Measurements from ENCODE around the gene YIF1A. TPM values are rescaled to one million over a fixed set of nuclear protein-coding genes. Genes with fewer than 3 reads are reported as not detected.

Gene YIF1A
- total and polyA plus RNA-seq, 2 of the 4 experiments (the other 2 are of a cell fraction): 128 to 207 TPM

- TF ChIP-seq CHD1 (IDR thresholded peaks at IDR 0.05; ENCODE audit: low read depth, low read length): no peak
- no peak for TF ChIP-seq CTCF (conservative IDR thresholded peaks at IDR 0.05; ENCODE audit: low read depth, low read length)
- TF ChIP-seq RCOR1 (IDR thresholded peaks at IDR 0.05; ENCODE audit: insufficient replicate concordance, low read length): no peak
- TF ChIP-seq MAFK (IDR thresholded peaks at IDR 0.05; ENCODE audit: low read depth, low read length): no peak
- no peak for TF ChIP-seq SMC3 (IDR thresholded peaks at IDR 0.05; ENCODE audit: low read depth, low read length)
- TF ChIP-seq BHLHE40 (IDR thresholded peaks at IDR 0.05; ENCODE audit: low read depth, low read length): no peak
- TF ChIP-seq RAD21 (IDR thresholded peaks at IDR 0.05; ENCODE audit: low read length): no peak
- no peak for TF ChIP-seq ELK1 (IDR thresholded peaks at IDR 0.05; ENCODE audit: borderline replicate concordance, low read depth, low read length)
- Histone ChIP-seq H3K9me3 (ENCODE audit: control insufficient read depth, insufficient read depth, low read length) (no peaks in the 10 kb centered on the region), H3K27me3 (ENCODE audit: control insufficient read depth, insufficient read depth, low read length) (no peaks in the 10 kb centered on the region), H3K56ac (ENCODE audit: extremely low read depth, insufficient read depth, low read length) (no peak overlapping the region), H3K23ac (ENCODE audit: low read depth, low read length) (no peak overlapping the region), H3K4me1 (ENCODE audit: control insufficient read depth, insufficient read depth, low read length) (peaks cover 9% of the 10 kb centered on the region), H2AK9ac (replicated peaks; ENCODE audit: low read depth, low read length, poor library complexity) (no peak overlapping the region), H3K4me2 (ENCODE audit: low read depth, low read length) (no peak overlapping the region), H3K79me1 (ENCODE audit: low read depth in 1 of 2, low read length in 2 of 2) (peaks cover 15 to 46% of the 10 kb centered on the region in 2 experiments; a peak in 3 of 4 replicates), H3K14ac (replicated peaks; ENCODE audit: low read depth, low read length) (no peak overlapping the region), H2BK15ac (ENCODE audit: low read depth, low read length) (no peak overlapping the region), H4K91ac (ENCODE audit: insufficient read depth, low read depth, low read length) (no peak overlapping the region), H4K20me1 (ENCODE audit: insufficient read depth, low read length) (peaks cover 39% of the 10 kb centered on the region), H3K4me3 (ENCODE audit: insufficient read depth, low read depth, low read length) (no peak overlapping the region), H3K9me1 (ENCODE audit: insufficient read depth, low read length) (peaks cover 16% of the 10 kb centered on the region), H2BK20ac (ENCODE audit: low read depth, low read length) (no peak overlapping the region), H2AFZ (replicated peaks; ENCODE audit: low read length, poor library complexity) (no peak overlapping the region), H2BK5ac (ENCODE audit: low read depth, low read length, poor library complexity, severe bottlenecking) (no peak overlapping the region), H3K18ac (ENCODE audit: low read depth, low read length) (no peak overlapping the region), H4K5ac (ENCODE audit: low read depth, low read length) (no peak overlapping the region), H3K36me3 (ENCODE audit: control insufficient read depth, insufficient read depth, low read length) (peaks cover 16% of the 10 kb centered on the region; the same call in 1 of the 2 replicates), H2BK120ac (ENCODE audit: low read depth, low read length) (no peak overlapping the region), H4K8ac (ENCODE audit: low read depth in 2 of 2, low read length in 2 of 2) (no peak overlapping the region), H3K27ac (ENCODE audit: insufficient read depth, low read length) (no peak overlapping the region), H3K9ac (ENCODE audit: low read depth, low read length) (no peak overlapping the region), H3K4ac (ENCODE audit: low read depth, low read length) (no peak overlapping the region), H2AK5ac (ENCODE audit: low read depth, low read length) (no peak overlapping the region)
- ATAC-seq (ENCODE audit: low read depth): no peak
- in situ Hi-C loops (cut with MboI; ENCODE audit: low sequenced_read_pairs): no loop called here
- dilution Hi-C loops (cut with HindIII; ENCODE audit: low sequenced_read_pairs, unreplicated experiment): no loop called here
- BruUV-seq (replicated peaks): no TSS peak
- ChIA-PET POLR2A (ENCODE audit: unreplicated experiment) (no interaction called here), CTCF (no interaction called here)
- intact Hi-C loops (cut with micrococcal nuclease): no loop called here
- no peak for DNase-seq
- WGBS, 2 experiments (ENCODE audit: extremely low coverage in 2 of 2, insufficient read length in 1 of 2): 91% methylated on average over 8 of the region's 16 CpGs; no CpG with 5 or more reads in 1 of the 2 experiments
These were observed 4.3 kb downstream of the YIF1A start for GRCh38 chr11:66284526-66285078.
